HepG2 (cell line): Measurements from ENCODE around the gene HSD3B7. TPM values are rescaled to one million over a fixed set of nuclear protein-coding genes. Genes with fewer than 3 reads are reported as not detected.

ENCODE experiments used
- ESRRA ChIP-seq: sonication (generic); formaldehyde crosslinking; IDR thresholded peaks from 2 replicates; pipeline ENCODE4 v1.5.1; 2020; ENCODE audit warnings: mild to moderate bottlenecking, low read depth, missing genetic modification reagents
- MLLT10 ChIP-seq: sonication (generic); formaldehyde crosslinking; IDR thresholded peaks from 2 replicates; pipeline ENCODE4 v1.4.0; 2020; ENCODE audit warnings: missing genetic modification reagents
- PHB2 ChIP-seq: fragments of 450-650 bp; IDR thresholded peaks from 2 replicates; pipeline ENCODE4 v1.6.1; 2018; ENCODE audit not compliant: partially characterized antibody
- RAD21 ChIP-seq: fragments of 450-650 bp; formaldehyde crosslinking; IDR thresholded peaks from 2 replicates; pipeline ENCODE4 v1.5.0; 2020; ENCODE audit warnings: mild to moderate bottlenecking
- RARG ChIP-seq: sonication (generic); formaldehyde crosslinking; IDR thresholded peaks from 2 replicates; pipeline ENCODE4 v1.4.0; 2020; ENCODE audit warnings: low read depth, mild to moderate bottlenecking, missing genetic modification reagents
- REPIN1 ChIP-seq: sonication (generic); formaldehyde crosslinking; IDR thresholded peaks from 2 replicates; pipeline ENCODE4 v1.8.0; 2022; ENCODE audit warnings: missing genetic modification reagents, low read depth, mild to moderate bottlenecking, borderline replicate concordance
- RNF219 ChIP-seq: sonication (generic); formaldehyde crosslinking; IDR thresholded peaks from 2 replicates; pipeline ENCODE4 v1.5.0; 2020; ENCODE audit warnings: mild to moderate bottlenecking, missing genetic modification reagents
- SMAD1 ChIP-seq: sonication (generic); formaldehyde crosslinking; IDR thresholded peaks from 2 replicates; pipeline ENCODE4 v1.4.0; 2020; ENCODE audit warnings: missing genetic modification reagents, low read depth, mild to moderate bottlenecking, borderline replicate concordance
- ZNF253 ChIP-seq: sonication (generic); formaldehyde crosslinking; IDR thresholded peaks from 2 replicates; pipeline ENCODE4 v1.8.0; 2022; ENCODE audit warnings: mild to moderate bottlenecking, missing genetic modification reagents, borderline replicate concordance
- ZNF326 ChIP-seq: sonication (generic); formaldehyde crosslinking; IDR thresholded peaks from 2 replicates; pipeline ENCODE4 v1.4.0; 2020; ENCODE audit warnings: missing genetic modification reagents, borderline replicate concordance
- ZNF570 ChIP-seq: sonication (generic); formaldehyde crosslinking; IDR thresholded peaks from 2 replicates; pipeline ENCODE4 v1.4.0; 2020; ENCODE audit warnings: mild to moderate bottlenecking, missing genetic modification reagents, borderline replicate concordance
- ZNF704 ChIP-seq: sonication (generic); formaldehyde crosslinking; IDR thresholded peaks from 2 replicates; pipeline ENCODE4 v1.8.1; 2023; ENCODE audit warnings: mild to moderate bottlenecking, inconsistent platforms, moderate library complexity, missing genetic modification reagents, borderline replicate concordance
- ZSCAN30 ChIP-seq: sonication (generic); formaldehyde crosslinking; IDR thresholded peaks from 2 replicates; pipeline ENCODE4 v1.5.0; 2020; ENCODE audit warnings: mild to moderate bottlenecking, missing genetic modification reagents
- polyA plus RNA-seq, 8 experiments: library from polyadenylated mRNA; depleted of rRNA in 3 of 8; stranded (reverse) in 7 of 8; unstranded in 1 of 8; fragments of >200 nt; fragmentation: Illumina TruSeq in 4 of 8; extraction: Trizol in 4 of 8; gene quantifications; 2 replicates each; pipeline versions ENCODE4 v1.2.1 to v1.2.3, GENCODE V29; 2011 to 2016; ENCODE audit warnings: low read depth in 4 of 8, missing spikeins in 1 of 8, mixed read lengths in 1 of 8; ENCODE audit not compliant: insufficient read depth in 1 of 8
- total RNA-seq, 5 experiments: library from RNA; depleted of rRNA; stranded (reverse); fragments of >200 nt; fragmentation: Illumina TruSeq; extraction: Trizol; gene quantifications; 2 replicates each; pipeline ENCODE4 v1.2.3, GENCODE V29; 2016; ENCODE audit warnings: low read depth in 1 of 5
- TF ChIP-seq, protein P1 (sequence below): IDR thresholded peaks from 2 replicates; pipeline ENCODE4 v1.6.1; 2012; ENCODE audit warnings: low read length, improper control_type of control experiment
- TF ChIP-seq, protein P2 (sequence below): sonication (generic); formaldehyde crosslinking; IDR thresholded peaks from 2 replicates; pipeline ENCODE4 v1.5.0; 2020; ENCODE audit warnings: mild to moderate bottlenecking, missing genetic modification reagents
- TF ChIP-seq, protein P3 (sequence below): sonication (generic); formaldehyde crosslinking; IDR thresholded peaks from 2 replicates; pipeline ENCODE4 v1.5.0; 2020; ENCODE audit warnings: missing genetic modification reagents

Gene HSD3B7
- total and polyA plus RNA-seq, 2 of the 13 experiments (the other 11 are each of a cell fraction or from before 2014, with no cell fraction given), result 32.9 to 69.7 TPM

DNA sequence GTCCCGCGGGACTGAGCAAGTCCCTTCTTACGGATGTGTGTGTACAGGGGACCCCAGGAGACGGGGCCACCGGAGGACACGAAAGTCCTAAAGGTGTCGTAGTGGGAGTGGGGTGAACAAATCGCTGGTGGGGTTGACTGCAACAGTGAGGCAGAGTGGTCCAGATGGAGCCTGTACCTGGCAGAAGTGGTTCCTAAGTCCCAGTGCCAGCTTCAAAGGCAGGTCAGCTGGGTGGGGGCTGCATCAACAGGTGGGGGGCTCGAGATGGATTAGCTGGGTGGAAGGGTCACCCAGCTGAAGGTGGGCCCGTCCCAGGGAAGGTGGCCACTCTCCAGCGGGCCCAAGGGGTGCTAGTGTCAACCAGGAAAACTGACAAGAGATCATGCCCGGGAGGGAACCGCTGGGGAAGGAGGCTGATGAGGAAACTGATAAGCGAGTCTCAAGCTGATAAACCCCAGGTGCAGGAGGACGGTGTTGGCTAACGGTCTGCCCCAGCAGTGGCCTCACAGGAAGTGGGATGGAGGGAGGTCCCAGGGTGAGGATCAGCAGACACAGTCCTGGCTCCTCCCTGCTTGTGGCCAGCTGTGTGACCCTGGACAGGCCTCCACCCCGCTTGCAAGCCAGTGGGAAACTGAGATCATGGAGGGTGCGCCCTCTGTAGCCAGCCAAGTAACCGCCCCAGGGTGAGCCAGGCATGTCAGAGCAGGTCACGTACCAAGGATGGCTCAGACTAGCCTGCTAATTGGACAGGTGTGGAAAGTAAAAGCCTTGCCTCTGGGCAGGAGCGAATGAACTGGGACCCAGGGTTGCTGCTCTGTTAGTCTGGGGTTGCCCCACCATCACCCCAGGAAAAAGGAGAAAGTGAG lies 35.1 kb upstream of the HSD3B7 start (continued):
- TF ChIP-seq RAD21 (CRISPR knock-in tag) (peak; percentile 37; the same call in 1 of the 2 replicates), ZSCAN30 (CRISPR knock-in tag) (0 out of 2 replicates have a peak, but pooled peaks have one; percentile 33), RARG (CRISPR knock-in tag) (no peak), ZNF570 (no peak), ZNF253 (CRISPR knock-in tag) (no peak), REPIN1 (CRISPR knock-in tag) (peak; percentile 90), MLLT10 (no peak), ESRRA (CRISPR knock-in tag) (peak; percentile 83), PHB2 (no peak), ZNF704 (no peak), SMAD1 (0 out of 2 replicates have a peak, but pooled peaks have one; percentile 86), ZNF326 (CRISPR knock-in tag) (0 out of 2 replicates have a peak, but pooled peaks have one; percentile 94), RNF219 (CRISPR knock-in tag) (no peak)
- TF ChIP-seq, protein P1, sequence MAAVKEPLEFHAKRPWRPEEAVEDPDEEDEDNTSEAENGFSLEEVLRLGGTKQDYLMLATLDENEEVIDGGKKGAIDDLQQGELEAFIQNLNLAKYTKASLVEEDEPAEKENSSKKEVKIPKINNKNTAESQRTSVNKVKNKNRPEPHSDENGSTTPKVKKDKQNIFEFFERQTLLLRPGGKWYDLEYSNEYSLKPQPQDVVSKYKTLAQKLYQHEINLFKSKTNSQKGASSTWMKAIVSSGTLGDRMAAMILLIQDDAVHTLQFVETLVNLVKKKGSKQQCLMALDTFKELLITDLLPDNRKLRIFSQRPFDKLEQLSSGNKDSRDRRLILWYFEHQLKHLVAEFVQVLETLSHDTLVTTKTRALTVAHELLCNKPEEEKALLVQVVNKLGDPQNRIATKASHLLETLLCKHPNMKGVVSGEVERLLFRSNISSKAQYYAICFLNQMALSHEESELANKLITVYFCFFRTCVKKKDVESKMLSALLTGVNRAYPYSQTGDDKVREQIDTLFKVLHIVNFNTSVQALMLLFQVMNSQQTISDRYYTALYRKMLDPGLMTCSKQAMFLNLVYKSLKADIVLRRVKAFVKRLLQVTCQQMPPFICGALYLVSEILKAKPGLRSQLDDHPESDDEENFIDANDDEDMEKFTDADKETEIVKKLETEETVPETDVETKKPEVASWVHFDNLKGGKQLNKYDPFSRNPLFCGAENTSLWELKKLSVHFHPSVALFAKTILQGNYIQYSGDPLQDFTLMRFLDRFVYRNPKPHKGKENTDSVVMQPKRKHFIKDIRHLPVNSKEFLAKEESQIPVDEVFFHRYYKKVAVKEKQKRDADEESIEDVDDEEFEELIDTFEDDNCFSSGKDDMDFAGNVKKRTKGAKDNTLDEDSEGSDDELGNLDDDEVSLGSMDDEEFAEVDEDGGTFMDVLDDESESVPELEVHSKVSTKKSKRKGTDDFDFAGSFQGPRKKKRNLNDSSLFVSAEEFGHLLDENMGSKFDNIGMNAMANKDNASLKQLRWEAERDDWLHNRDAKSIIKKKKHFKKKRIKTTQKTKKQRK, result no peak
- TF ChIP-seq, protein P2, sequence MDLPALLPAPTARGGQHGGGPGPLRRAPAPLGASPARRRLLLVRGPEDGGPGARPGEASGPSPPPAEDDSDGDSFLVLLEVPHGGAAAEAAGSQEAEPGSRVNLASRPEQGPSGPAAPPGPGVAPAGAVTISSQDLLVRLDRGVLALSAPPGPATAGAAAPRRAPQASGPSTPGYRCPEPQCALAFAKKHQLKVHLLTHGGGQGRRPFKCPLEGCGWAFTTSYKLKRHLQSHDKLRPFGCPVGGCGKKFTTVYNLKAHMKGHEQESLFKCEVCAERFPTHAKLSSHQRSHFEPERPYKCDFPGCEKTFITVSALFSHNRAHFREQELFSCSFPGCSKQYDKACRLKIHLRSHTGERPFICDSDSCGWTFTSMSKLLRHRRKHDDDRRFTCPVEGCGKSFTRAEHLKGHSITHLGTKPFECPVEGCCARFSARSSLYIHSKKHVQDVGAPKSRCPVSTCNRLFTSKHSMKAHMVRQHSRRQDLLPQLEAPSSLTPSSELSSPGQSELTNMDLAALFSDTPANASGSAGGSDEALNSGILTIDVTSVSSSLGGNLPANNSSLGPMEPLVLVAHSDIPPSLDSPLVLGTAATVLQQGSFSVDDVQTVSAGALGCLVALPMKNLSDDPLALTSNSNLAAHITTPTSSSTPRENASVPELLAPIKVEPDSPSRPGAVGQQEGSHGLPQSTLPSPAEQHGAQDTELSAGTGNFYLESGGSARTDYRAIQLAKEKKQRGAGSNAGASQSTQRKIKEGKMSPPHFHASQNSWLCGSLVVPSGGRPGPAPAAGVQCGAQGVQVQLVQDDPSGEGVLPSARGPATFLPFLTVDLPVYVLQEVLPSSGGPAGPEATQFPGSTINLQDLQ (CRISPR knock-in tag), result 0 out of 2 replicates have a peak, but pooled peaks have one; percentile 57
- TF ChIP-seq, protein P3, sequence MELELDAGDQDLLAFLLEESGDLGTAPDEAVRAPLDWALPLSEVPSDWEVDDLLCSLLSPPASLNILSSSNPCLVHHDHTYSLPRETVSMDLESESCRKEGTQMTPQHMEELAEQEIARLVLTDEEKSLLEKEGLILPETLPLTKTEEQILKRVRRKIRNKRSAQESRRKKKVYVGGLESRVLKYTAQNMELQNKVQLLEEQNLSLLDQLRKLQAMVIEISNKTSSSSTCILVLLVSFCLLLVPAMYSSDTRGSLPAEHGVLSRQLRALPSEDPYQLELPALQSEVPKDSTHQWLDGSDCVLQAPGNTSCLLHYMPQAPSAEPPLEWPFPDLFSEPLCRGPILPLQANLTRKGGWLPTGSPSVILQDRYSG, result 0 out of 2 replicates have a peak, but pooled peaks have one; percentile 4
